H1 (cell line): ENCODE data around the gene PUDP. TPM values are rescaled to one million over a fixed set of nuclear protein-coding genes. Genes with fewer than 3 reads are reported as not detected.
"Not testable (repeated sequence)": the region's sequence is repeated elsewhere in the genome, so short reads cannot be mapped to it uniquely, and the experiment has no call there.

ENCODE experiments used
- CTCF ChIA-PET: fragments of 300-600 bp; sonication (Branson Sonifier 250); formaldehyde crosslinking; loops from one replicate; lab custom pipeline; 2021; ENCODE audit not compliant: partially characterized antibody; lab: Charles Lee
- POLR2A ChIA-PET: fragments of 300-600 bp; sonication (Branson Sonifier 250); formaldehyde crosslinking; loops from one replicate; lab custom pipeline; 2021; ENCODE audit warnings: inconsistent platforms; ENCODE audit not compliant: partially characterized antibody; lab: Charles Lee
- DNase-seq, 2 experiments: peaks; one replicate each; pipeline versions ENCODE4 v3.0.0 to v3.0.0-alpha.2; 2010 to 2022; ENCODE audit warnings: low spot score in 2 of 2, low read depth in 1 of 2, mixed read lengths in 1 of 2
- FAIRE-seq: peaks from 2 replicates; lab custom pipeline; 2011; peaks lifted over from hg19 to GRCh38; lab: Jason Lieb, UNC
- H2AFZ ChIP-seq: 2 replicates; pipeline ENCODE4 v1.8.1; 2012; ENCODE audit warnings: low read length, inconsistent platforms
- H2AK5ac ChIP-seq: 2 replicates; pipeline ENCODE4 v1.6.1; 2013; ENCODE audit warnings: low read depth, low read length
- H2BK120ac ChIP-seq: replicated peaks from 2 replicates; pipeline ENCODE3; 2013; ENCODE audit warnings: low read depth, low read length, inconsistent platforms
- H2BK12ac ChIP-seq: 2 replicates; pipeline ENCODE4 v1.6.1; 2013; ENCODE audit warnings: low read depth, low read length
- H2BK15ac ChIP-seq: 2 replicates; pipeline ENCODE4 v1.6.1; 2013; ENCODE audit warnings: low read length
- H2BK20ac ChIP-seq: 2 replicates; pipeline ENCODE4 v1.6.1; 2013; ENCODE audit warnings: low read length
- H2BK5ac ChIP-seq: 2 replicates; pipeline ENCODE4 v1.6.1; 2013; ENCODE audit warnings: low read depth, low read length
- H3K14ac ChIP-seq: 2 replicates; pipeline ENCODE4 v1.6.1; 2013; ENCODE audit warnings: inconsistent platforms; ENCODE audit not compliant: insufficient read length
- H3K18ac ChIP-seq: 2 replicates; pipeline ENCODE4 v1.6.1; 2013; ENCODE audit warnings: low read length; ENCODE audit errors: extremely low read depth
- H3K23ac ChIP-seq: 2 replicates; pipeline ENCODE4 v1.6.1; 2013; ENCODE audit warnings: inconsistent platforms; ENCODE audit not compliant: insufficient read length
- H3K23me2 ChIP-seq: 2 replicates; pipeline ENCODE4 v1.6.1; 2013; ENCODE audit warnings: low read depth, low read length
- H3K27ac ChIP-seq: 2 replicates; pipeline ENCODE4 v1.6.1; 2011; ENCODE audit warnings: low read depth, low read length, inconsistent platforms
- H3K27me3 ChIP-seq, 4 experiments: replicated peaks in 1 of 4; 1 replicate in 1 of 4; 2 replicates in 3 of 4; pipeline versions ENCODE4 v1.6.1 to v1.8.1; 2011 to 2013; ENCODE audit warnings: low read length in 3 of 4, mild to moderate bottlenecking in 3 of 4, inconsistent platforms in 2 of 4, mixed read lengths in 2 of 4, moderate library complexity in 1 of 4; ENCODE audit not compliant: control insufficient read depth in 3 of 4, insufficient read depth in 3 of 4; ENCODE audit errors: extremely low read depth in 1 of 4
- H3K36me3 ChIP-seq, 4 experiments: 2 replicates each; pipeline versions ENCODE4 v1.6.1 to v1.8.1; 2011 to 2013; ENCODE audit warnings: mild to moderate bottlenecking in 4 of 4, low read length in 3 of 4, moderate library complexity in 2 of 4, control low read depth in 1 of 4, inconsistent platforms in 1 of 4; ENCODE audit not compliant: insufficient read depth in 4 of 4, control insufficient read depth in 2 of 4
- H3K4ac ChIP-seq: replicated peaks from 2 replicates; pipeline ENCODE3; 2013; ENCODE audit warnings: low read length, low read depth, mixed read lengths, inconsistent platforms; ENCODE audit not compliant: insufficient read length
- H3K4me1 ChIP-seq, 4 experiments: replicated peaks in 1 of 4; 1 replicate in 1 of 4; 2 replicates in 3 of 4; pipeline versions ENCODE4 v1.6.1 to v1.8.1; 2011 to 2013; ENCODE audit warnings: low read length in 3 of 4, inconsistent platforms in 2 of 4, mixed read lengths in 1 of 4; ENCODE audit not compliant: insufficient read depth in 4 of 4, control insufficient read depth in 3 of 4
- H3K4me2 ChIP-seq, 2 experiments: 2 replicates each; pipeline versions ENCODE4 v1.6.1 to v1.8.1; 2011 to 2013; ENCODE audit warnings: low read depth in 2 of 2, low read length in 2 of 2, control low read depth in 1 of 2, inconsistent platforms in 1 of 2, mild to moderate bottlenecking in 1 of 2; ENCODE audit not compliant: insufficient read depth in 1 of 2
- H3K4me3 ChIP-seq, 4 experiments: fragments of 200-600, 300-600 bp in 1 of 4; sonication (generic), shearing (Covaris generic), sonication (Bioruptor Twin) in 1 of 4; 2 replicates each; pipeline versions ENCODE4 v1.5.1 to v1.8.1; 2011 to 2016; ENCODE audit warnings: low read length in 4 of 4, low read depth in 3 of 4, control low read depth in 2 of 4, inconsistent platforms in 2 of 4, mild to moderate bottlenecking in 2 of 4, mixed read lengths in 1 of 4, moderate library complexity in 1 of 4; ENCODE audit not compliant: insufficient read depth in 2 of 4; ENCODE audit errors: extremely low read depth in 1 of 4
- H3K56ac ChIP-seq: replicated peaks from 2 replicates; pipeline ENCODE3; 2013; ENCODE audit warnings: low read depth, mild to moderate bottlenecking, mixed read lengths, low read length, inconsistent platforms; ENCODE audit not compliant: insufficient read length
- H3K79me1 ChIP-seq: 2 replicates; pipeline ENCODE4 v1.6.1; 2013; ENCODE audit warnings: low read depth, low read length, control low read depth
- H3K79me2 ChIP-seq, 2 experiments: 2 replicates each; pipeline versions ENCODE4 v1.6.1 to v1.8.1; 2012 to 2013; ENCODE audit warnings: low read length in 2 of 2, mild to moderate bottlenecking in 2 of 2, inconsistent platforms in 1 of 2; ENCODE audit not compliant: insufficient read depth in 2 of 2, control insufficient read depth in 1 of 2
- H3K9ac ChIP-seq, 4 experiments: replicated peaks in 1 of 4; 1 replicate in 1 of 4; 2 replicates in 3 of 4; pipeline versions ENCODE4 v1.6.1 to v1.8.1; 2011 to 2013; ENCODE audit warnings: low read depth in 3 of 4, low read length in 3 of 4, control low read depth in 2 of 4, mild to moderate bottlenecking in 2 of 4, moderate library complexity in 2 of 4, inconsistent platforms in 1 of 4; ENCODE audit errors: extremely low read depth in 1 of 4
- H3K9me3 ChIP-seq, 2 experiments: 2 replicates each; pipeline versions ENCODE4 v1.6.1 to v1.8.1; 2012 to 2013; ENCODE audit warnings: mild to moderate bottlenecking in 2 of 2, moderate library complexity in 2 of 2, control low read depth in 1 of 2, inconsistent platforms in 1 of 2, low read depth in 1 of 2, low read length in 1 of 2, mixed read lengths in 1 of 2; ENCODE audit not compliant: insufficient read depth in 2 of 2
- H4K20me1 ChIP-seq, 2 experiments: replicated peaks in 1 of 2; 2 replicates each; pipeline versions ENCODE3 to v1.8.1; 2011 to 2013; ENCODE audit warnings: inconsistent platforms in 2 of 2, low read length in 2 of 2, mild to moderate bottlenecking in 1 of 2; ENCODE audit not compliant: insufficient read depth in 2 of 2, control insufficient read depth in 1 of 2
- H4K5ac ChIP-seq: 2 replicates; pipeline ENCODE4 v1.6.1; 2013; ENCODE audit warnings: low read length, low read depth, mixed read lengths, inconsistent platforms; ENCODE audit not compliant: insufficient read length
- H4K8ac ChIP-seq: 2 replicates; pipeline ENCODE4 v1.8.0; 2013; ENCODE audit warnings: mild to moderate bottlenecking, moderate library complexity, low read length, inconsistent platforms; ENCODE audit not compliant: insufficient read depth; ENCODE audit errors: extremely low read depth
- H4K91ac ChIP-seq: replicated peaks from 2 replicates; pipeline ENCODE3; 2013; ENCODE audit warnings: low read length, mixed read lengths, inconsistent platforms; ENCODE audit not compliant: insufficient read length
- WGBS, 2 experiments: shearing (Covaris generic) in 1 of 2; methylation state at CpG; one replicate each; pipeline versions ENCODE4 v1.1.6 to v1.1.7; 2013 to 2015; ENCODE audit warnings: low lambda C conversion rate in 2 of 2, mixed read lengths in 2 of 2, inconsistent platforms in 1 of 2, low coverage in 1 of 2, missing lambda C conversion rate in 1 of 2; ENCODE audit not compliant: insufficient replicate concordance in 2 of 2, insufficient coverage in 1 of 2, insufficient read length in 1 of 2; ENCODE audit errors: extremely low coverage in 1 of 2, missing lambda C conversion rate in 1 of 2; 5-methylcytosine and 5-hydroxymethylcytosine counted together
- polyA plus RNA-seq, 7 experiments: library from polyadenylated mRNA; depleted of rRNA in 3 of 7; stranded (reverse) in 5 of 7; unstranded in 2 of 7; fragments of >200 nt in 5 of 7; fragments of 200-250 nt in 2 of 7; gene quantifications; 1 replicate in 5 of 7; 2 replicates in 1 of 7; 4 replicates in 1 of 7; pipeline versions ENCODE4 v1.2.1 to v1.2.3, GENCODE V29; 2011 to 2013; ENCODE audit warnings: missing spikeins in 2 of 7, mixed read lengths in 2 of 7
- total RNA-seq: library from RNA; stranded (reverse); fragmentation: NEBNext Ultra II Directional; extraction: Animal tissue kit (Norgen Biotek cat#: 25700); gene quantifications from 2 replicates; pipeline ENCODE4 v1.2.1, GENCODE V29; 2021

Gene PUDP
- total and polyA plus RNA-seq, 2 of the 8 experiments (the other 6 are each of a cell fraction or from before 2014, with no cell fraction given) = 27.2 to 30.2 TPM

DNA sequence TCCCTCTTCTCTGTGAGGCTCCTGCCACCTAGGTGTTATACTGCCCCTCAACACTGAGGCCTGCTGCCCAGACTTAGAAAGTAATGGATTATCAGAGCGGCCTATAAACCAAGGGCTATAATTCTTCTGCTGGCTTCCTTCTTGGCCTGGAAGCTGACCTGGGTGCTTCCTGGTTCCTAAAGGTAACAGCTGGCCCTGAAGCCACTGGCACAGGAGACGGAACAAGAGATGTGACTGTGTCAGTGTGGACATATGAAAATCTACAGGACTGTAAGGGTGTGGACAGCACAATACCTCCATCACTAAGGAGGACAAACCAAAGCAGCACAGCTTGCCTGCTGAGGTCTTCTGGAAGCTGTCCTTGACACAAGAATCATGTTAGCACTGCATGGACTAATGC lies 52.3 kb downstream of the PUDP start:
- H2AK5ac ChIP-seq, H3K4me2 ChIP-seq, H3K18ac ChIP-seq, H4K5ac ChIP-seq, H4K91ac ChIP-seq, H3K4me1 ChIP-seq, H3K9ac ChIP-seq, H3K79me1 ChIP-seq, H2BK20ac ChIP-seq, POLR2A ChIA-PET, H2BK15ac ChIP-seq, H3K23me2 ChIP-seq, H3K9me3 ChIP-seq, CTCF ChIA-PET, DNase-seq, H3K56ac ChIP-seq, H2AFZ ChIP-seq, H4K20me1 ChIP-seq, H2BK120ac ChIP-seq, H3K23ac ChIP-seq, H4K8ac ChIP-seq, H3K27ac ChIP-seq, H3K4me3 ChIP-seq, H3K14ac ChIP-seq, H2BK12ac ChIP-seq, H2BK5ac ChIP-seq, FAIRE-seq, H3K27me3 ChIP-seq, H3K36me3 ChIP-seq, H3K4ac ChIP-seq, H3K79me2 ChIP-seq: not testable (repeated sequence)
- WGBS, 2 experiments = 88% methylated on average over 2 of the region's 2 CpGs; no CpG with 5 or more reads in 1 of the 2 experiments
